Esophagus squamous epithelium (tissue), 4 donors: ENCODE measurements around the gene NR6A1.

ENCODE experiments used
- CTCF ChIP-seq, 6 experiments: fragments of 450-650 bp in 4 of 6; fragments of 200-600 bp in 2 of 6; sonication (generic) in 2 of 6; IDR thresholded peaks; one replicate each; pipeline ENCODE4 v1.5.1; 2016 to 2019; ENCODE audit warnings: antibody characterized with exemption in 6 of 6, mild to moderate bottlenecking in 4 of 6, moderate library complexity in 4 of 6
- POLR2A ChIP-seq, 4 donors: fragments of 450-650 bp; IDR thresholded peaks; one replicate each; pipeline ENCODE4 v1.6.1; 2017; ENCODE audit warnings: antibody characterized with exemption in 4 of 4, mild to moderate bottlenecking in 4 of 4, moderate library complexity in 3 of 4

DNA sequence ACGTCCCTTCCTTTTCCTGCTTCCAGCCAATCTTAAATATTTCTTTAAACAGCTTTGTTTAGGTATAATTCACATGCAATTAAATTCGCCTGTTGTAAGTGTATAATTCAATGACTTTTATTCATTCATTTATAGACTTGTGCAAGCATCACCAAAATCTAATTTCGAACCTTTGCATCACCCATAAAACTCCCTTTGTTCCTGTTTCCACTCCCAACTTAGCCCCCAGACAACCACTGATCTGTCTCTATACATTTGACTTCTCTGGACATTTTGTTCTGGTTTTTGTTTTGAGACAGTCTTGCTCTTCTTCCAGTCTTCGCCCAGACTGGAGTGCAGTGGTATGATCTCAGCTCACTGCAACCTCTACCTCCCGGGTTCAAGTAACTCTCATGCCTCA is 71.5 kb downstream of the NR6A1 start:
- TF ChIP-seq POLR2A (IDR thresholded peaks at IDR 0.05) (no peak), CTCF (IDR thresholded peaks at IDR 0.05) (no peak)
